Kidney (tissue), 11 donors: ENCODE results near the gene CES1. TPM values are rescaled to one million over a fixed set of nuclear protein-coding genes. Genes with fewer than 3 reads are reported as not detected.
"Not testable (repeated sequence)": the region's sequence is repeated elsewhere in the genome, so short reads cannot be mapped to it uniquely, and the experiment has no call there.

ENCODE experiments used
- DNase-seq, 5 donors: peaks; one replicate each; pipeline ENCODE4 v3.0.0-alpha.2; 2013 to 2020
- FAIRE-seq: peaks from 2 replicates; lab custom pipeline; 2012; peaks lifted over from hg19 to GRCh38; lab: Jason Lieb, UNC
- H3K27ac ChIP-seq, 2 donors: one replicate each; pipeline ENCODE4 v1.7.0; 2013; ENCODE audit warnings: low read depth in 2 of 2, low read length in 2 of 2, inconsistent platforms in 1 of 2
- H3K27me3 ChIP-seq: one replicate; pipeline ENCODE4 v1.7.1; 2013; ENCODE audit warnings: low read length, inconsistent platforms; ENCODE audit not compliant: control insufficient read depth, insufficient read depth
- H3K36me3 ChIP-seq, 3 donors: one replicate each; pipeline versions ENCODE4 v1.7.0 to v1.7.1; 2013; ENCODE audit warnings: low read length in 3 of 3, control low read depth in 1 of 3, inconsistent platforms in 1 of 3; ENCODE audit not compliant: insufficient read depth in 3 of 3, control insufficient read depth in 2 of 3
- H3K4me1 ChIP-seq, 3 donors: one replicate each; pipeline versions ENCODE4 v1.7.0 to v1.7.1; 2013; ENCODE audit warnings: low read length in 3 of 3, inconsistent platforms in 1 of 3, low read depth in 1 of 3; ENCODE audit not compliant: control insufficient read depth in 2 of 3, insufficient read depth in 2 of 3
- H3K4me3 ChIP-seq, 3 donors: one replicate each; pipeline versions ENCODE4 v1.7.0 to v1.8.1; 2013; ENCODE audit warnings: low read length in 3 of 3, control low read depth in 1 of 3, inconsistent platforms in 1 of 3
- H3K9ac ChIP-seq, 3 donors: one replicate each; pipeline versions ENCODE4 v1.7.0 to v1.7.1; 2013; ENCODE audit warnings: low read length in 3 of 3, control low read depth in 1 of 3, inconsistent platforms in 1 of 3
- H3K9me3 ChIP-seq, 3 donors: one replicate each; pipeline versions ENCODE4 v1.7.0 to v1.7.1; 2013; ENCODE audit warnings: low read length in 3 of 3, control low read depth in 1 of 3, inconsistent platforms in 1 of 3; ENCODE audit not compliant: control insufficient read depth in 2 of 3, insufficient read depth in 1 of 3
- intact Hi-C: fragments of 100-400 bp; cut with DNase I; formaldehyde crosslinking; loops from one replicate; pipeline ENCODE4 v1.11.1; 2022
- polyA plus RNA-seq: library from polyadenylated mRNA; stranded (reverse); fragments of 350-450 nt; fragmentation: Illumina TruSeq; extraction: RNeasy Lipid Tissue Mini Kit (QIAGEN cat#74804); gene quantifications from one replicate; pipeline ENCODE4 v1.2.3, GENCODE V29; 2014; ENCODE audit warnings: low read depth, low replicate concordance; ENCODE audit not compliant: insufficient read depth
- total RNA-seq: library from RNA; stranded (reverse); fragmentation: NEBNext Ultra II Directional; extraction: Animal tissue kit (Norgen Biotek cat#: 25700); gene quantifications from one replicate; pipeline ENCODE4 v1.2.1, GENCODE V29; 2021
- donor health status: control.
- donor health status: control.
- donor health status: DM: yes; HTN: yes; CAD: no.
- donor health status: Normal renal cell carcinoma (clear cell type).

The CES1 gene
- total and polyA plus RNA-seq, 2 donors from 2014 or later: 5.9 to 11.9 TPM

DNA sequence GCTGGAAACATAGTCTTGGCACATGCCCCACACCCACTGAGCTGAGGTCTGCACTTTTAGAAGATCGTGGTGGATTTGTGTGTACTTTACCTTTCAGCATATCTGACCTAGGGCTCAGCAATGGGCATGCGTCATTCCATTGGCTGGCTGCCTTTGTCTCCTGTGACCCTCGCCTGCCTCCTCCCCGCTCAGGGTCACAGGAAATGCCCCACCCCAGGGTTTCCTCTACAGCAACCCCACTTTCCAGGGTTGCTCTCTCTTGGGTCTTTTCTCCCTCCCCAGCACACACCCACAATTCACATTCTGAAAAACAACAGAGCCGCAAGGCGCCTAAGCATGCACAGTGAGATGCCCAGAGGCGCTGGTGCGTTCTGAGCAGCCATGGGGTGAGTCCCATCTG is 29.2 kb downstream of the CES1 start:
- H3K27me3 ChIP-seq, H3K27ac ChIP-seq, DNase-seq, intact Hi-C loops, H3K4me3 ChIP-seq, H3K36me3 ChIP-seq, H3K9me3 ChIP-seq, H3K4me1 ChIP-seq, FAIRE-seq, H3K9ac ChIP-seq: not testable (repeated sequence)

DNA sequence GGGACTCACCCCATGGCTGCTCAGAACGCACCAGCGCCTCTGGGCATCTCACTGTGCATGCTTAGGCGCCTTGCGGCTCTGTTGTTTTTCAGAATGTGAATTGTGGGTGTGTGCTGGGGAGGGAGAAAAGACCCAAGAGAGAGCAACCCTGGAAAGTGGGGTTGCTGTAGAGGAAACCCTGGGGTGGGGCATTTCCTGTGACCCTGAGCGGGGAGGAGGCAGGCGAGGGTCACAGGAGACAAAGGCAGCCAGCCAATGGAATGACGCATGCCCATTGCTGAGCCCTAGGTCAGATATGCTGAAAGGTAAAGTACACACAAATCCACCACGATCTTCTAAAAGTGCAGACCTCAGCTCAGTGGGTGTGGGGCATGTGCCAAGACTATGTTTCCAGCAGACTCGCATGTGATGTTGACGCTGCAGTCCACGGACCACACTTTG is 39.9 kb downstream of the CES1 start:
- H3K27me3 ChIP-seq, H3K9me3 ChIP-seq, H3K27ac ChIP-seq, H3K36me3 ChIP-seq, intact Hi-C loops, FAIRE-seq, H3K4me3 ChIP-seq, DNase-seq, H3K4me1 ChIP-seq, H3K9ac ChIP-seq: not testable (repeated sequence)

DNA sequence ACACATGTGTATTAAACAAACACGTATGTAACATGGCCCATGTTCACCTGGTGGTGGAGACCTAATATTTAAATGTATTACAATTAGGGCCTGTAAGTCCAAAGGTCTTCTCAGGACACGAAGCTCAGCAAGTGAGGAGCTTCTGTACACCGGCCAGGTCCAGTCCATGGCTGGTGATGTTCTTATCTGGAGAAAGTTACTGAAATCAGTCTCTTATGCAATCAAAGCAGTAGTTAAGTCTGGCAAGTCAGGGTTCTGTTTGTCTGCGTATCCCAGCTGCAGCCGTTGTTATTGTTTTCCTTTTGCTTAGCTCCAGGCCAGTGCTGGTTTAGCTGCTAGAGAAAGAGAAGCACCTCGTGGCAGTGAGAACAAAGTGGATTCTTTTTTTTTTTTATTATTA is 41.4 kb downstream of the CES1 start:
- H3K9ac ChIP-seq, intact Hi-C loops, FAIRE-seq, H3K4me1 ChIP-seq, H3K27me3 ChIP-seq, H3K36me3 ChIP-seq, H3K9me3 ChIP-seq, H3K27ac ChIP-seq, H3K4me3 ChIP-seq, DNase-seq: not testable (repeated sequence)

GRCh38 chr16:55790240-55790639 is 42.7 kb downstream of the CES1 start:
- H3K9me3 ChIP-seq, H3K36me3 ChIP-seq, H3K9ac ChIP-seq, H3K4me3 ChIP-seq, DNase-seq, intact Hi-C loops, H3K27ac ChIP-seq, H3K4me1 ChIP-seq, H3K27me3 ChIP-seq, FAIRE-seq: not testable (repeated sequence)

DNA sequence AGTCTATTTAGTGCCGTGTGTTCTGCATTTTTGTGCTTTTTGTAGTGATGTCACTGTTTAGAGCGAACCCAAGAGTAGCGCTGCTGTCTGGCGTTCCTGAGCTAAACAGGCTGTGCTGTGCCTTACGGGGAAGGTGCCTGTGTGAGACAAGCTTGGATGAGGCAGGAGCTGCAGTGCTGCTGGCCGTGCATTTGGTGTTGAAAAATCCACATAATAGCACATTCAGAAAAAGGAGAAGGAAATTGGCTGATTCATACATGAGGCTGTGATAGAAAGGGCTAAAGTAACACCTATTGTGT is 50.2 kb downstream of the CES1 start:
- H3K9me3 ChIP-seq, DNase-seq, intact Hi-C loops, H3K36me3 ChIP-seq, H3K4me3 ChIP-seq, H3K4me1 ChIP-seq, H3K27me3 ChIP-seq, H3K27ac ChIP-seq, FAIRE-seq, H3K9ac ChIP-seq: not testable (repeated sequence)

DNA sequence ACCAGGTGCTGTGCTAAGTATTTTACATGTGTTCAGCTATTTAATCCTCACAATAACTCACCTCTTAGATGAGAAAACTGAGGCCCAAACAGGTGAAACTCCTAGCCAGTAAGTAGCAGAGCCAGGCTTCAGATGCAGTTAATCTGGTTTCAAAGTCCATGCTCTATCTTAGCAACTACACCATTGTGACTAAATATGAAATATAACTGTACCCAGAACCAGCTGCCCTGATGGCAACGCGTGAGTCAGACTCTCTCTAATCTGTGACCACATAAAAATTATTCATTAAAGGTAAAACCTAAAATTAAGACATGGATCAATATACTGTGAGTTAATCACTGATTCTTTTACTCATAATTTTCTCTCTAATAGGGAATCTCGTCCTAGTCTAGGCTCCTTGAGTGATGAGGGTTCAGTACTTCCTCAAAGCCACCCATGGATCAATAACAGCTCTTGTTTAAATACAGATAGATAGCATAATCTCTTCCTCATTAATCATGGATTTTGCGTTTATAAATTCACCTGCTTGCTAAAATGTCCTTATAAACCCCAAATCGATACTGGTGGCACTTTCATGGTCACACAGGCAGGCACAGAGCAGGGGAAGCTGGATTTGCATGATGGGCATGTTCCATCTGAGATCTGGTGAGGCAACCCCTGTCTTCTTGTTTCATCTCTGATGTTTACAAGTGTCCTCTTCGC is 50.7 kb downstream of the CES1 start:
- FAIRE-seq, intact Hi-C loops: not testable (repeated sequence)

GRCh38 chr16:55781456-55781855 is 51.4 kb downstream of the CES1 start:
- intact Hi-C loops, DNase-seq, H3K36me3 ChIP-seq, H3K27me3 ChIP-seq, H3K9me3 ChIP-seq, H3K9ac ChIP-seq, H3K4me1 ChIP-seq, FAIRE-seq, H3K4me3 ChIP-seq, H3K27ac ChIP-seq: not testable (repeated sequence)

More for the DNA sequence above, 50.7 kb downstream of the CES1 start:
- H3K36me3 ChIP-seq, H3K27ac ChIP-seq, H3K27me3 ChIP-seq, DNase-seq, H3K4me3 ChIP-seq, H3K4me1 ChIP-seq, H3K9ac ChIP-seq, H3K9me3 ChIP-seq: not testable (repeated sequence)

DNA sequence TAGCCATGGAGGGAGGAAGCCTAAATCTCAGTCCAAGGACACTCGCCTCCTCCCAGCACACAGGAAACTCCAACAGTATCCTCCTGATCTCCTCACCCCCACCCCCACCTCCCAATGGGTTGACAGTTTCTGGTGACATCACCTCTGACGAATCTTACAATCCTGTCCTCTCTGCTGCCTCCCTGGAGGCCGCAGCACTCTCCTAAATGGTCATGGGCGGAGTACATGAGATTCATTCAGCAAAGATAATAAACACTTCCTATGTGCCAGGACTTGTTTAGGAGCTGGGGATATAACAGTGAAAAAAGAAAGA is 52.8 kb downstream of the CES1 start:
- FAIRE-seq, H3K27ac ChIP-seq, H3K27me3 ChIP-seq, intact Hi-C loops, H3K36me3 ChIP-seq, H3K9me3 ChIP-seq, DNase-seq, H3K4me1 ChIP-seq, H3K9ac ChIP-seq, H3K4me3 ChIP-seq: not testable (repeated sequence)
